CD4-positive, alpha-beta T cell treated with Interleukin-15 for 4 hours (primary cell): Measurements from ENCODE around the gene ZBTB1.
A peak's percentile ranks its signal among the peaks of the same experiment; 100 is the strongest.
"Not testable (repeated sequence)": the region's sequence is repeated elsewhere in the genome, so short reads cannot be mapped to it uniquely, and the experiment has no call there.

Source experiments
- DNase-seq: peaks from one replicate; pipeline ENCODE4 v3.0.0-alpha.2; 2020; ENCODE audit warnings: low spot score

ZBTB1 gene

DNA sequence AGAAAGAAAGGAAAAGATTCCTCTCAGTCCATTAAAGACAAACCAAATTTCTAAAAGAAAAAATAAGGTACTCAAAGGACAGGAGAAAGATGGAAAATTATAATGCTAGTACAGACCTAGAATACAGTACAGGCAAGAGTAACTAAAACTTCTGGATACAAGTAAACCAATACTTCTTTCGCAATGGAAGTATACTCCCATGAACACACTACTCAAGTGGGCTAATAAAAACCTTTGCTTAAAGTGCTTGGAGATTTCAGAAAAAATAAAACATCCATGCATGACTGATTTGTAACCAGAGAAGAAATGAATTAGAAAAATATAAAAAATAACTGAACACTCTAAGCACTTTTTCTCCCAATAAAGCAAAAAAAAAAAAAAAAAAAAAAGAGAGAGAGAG lies 4.5 kb upstream of the ZBTB1 start:
- DNase-seq: no peak

- peak; percentile 43 for DNase-seq
Measured at GRCh38 chr14:64501411-64502171, 3.0 kb upstream of the ZBTB1 start.

- no peak for DNase-seq
Measured at GRCh38 chr14:64502456-64502855, 2.1 kb upstream of the ZBTB1 start.

DNA sequence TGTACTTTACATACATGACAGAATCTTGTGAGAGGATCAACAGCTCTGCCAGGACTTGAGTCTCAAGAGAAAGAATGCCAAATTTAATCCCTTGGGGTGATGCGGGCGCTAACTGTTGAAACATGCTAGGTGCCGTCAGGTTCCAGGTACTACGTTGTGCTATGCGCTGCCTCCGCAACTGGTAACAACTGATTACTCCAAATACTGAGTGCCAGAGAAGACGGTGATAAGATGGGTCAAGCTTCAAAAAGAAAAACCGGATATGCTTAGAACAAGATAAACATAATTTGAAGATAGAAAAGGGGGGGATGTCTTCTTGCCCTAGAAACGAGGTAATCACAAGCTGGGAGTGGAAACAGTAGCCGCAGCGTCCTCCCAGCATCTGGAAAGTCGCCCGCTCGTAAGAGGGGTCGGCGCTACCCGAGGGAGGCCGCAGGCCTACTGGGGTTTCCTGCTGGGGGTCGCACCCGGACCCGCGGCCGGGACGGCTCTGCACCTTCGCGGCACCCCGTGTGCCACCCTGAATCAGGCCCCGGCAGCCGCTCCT lies 1.6 kb upstream of the ZBTB1 start:
- peak; percentile 34 for DNase-seq

DNA sequence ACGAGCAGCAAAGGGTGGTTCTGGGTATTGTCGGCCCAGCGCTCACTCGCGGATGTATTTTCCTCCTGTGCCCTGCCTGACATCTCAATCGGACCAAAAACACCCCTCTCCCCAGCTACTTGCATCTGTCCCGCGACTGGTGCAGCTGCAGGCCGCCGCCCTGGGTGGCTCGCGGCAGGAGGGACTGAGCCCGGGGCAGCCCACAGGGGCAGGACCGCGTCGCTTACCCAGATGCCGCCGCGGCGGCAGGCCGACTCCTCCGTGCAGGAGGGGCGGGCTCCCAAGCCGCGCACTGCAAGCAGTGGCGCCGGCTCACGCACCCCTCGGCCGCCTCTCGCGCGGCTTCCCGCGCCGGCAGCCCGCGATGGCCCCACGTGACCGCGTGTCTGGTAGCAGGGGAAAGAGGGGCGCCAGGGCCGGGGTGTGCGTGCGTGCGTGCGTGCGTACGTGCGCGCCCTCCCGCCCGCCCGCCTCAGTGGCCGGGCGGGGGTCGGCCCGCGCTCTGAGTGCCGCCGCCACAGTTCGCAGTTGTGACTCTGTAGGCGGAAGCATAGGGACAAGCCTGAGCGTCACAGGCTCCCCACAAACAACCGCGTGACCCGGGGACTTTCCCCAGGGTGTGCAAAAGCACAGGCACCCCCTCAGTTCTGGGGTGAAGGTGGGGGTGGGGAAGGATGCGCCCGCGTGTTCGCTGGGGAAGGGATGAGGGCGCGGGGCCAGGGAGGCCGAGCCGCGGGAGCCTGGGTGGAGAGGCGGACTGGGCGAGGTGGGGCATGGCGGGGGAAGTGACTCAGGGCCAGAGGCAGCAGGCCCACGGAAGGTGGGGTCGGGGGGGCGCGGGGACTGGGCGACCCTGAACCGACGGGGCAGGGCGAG lies 898 bp upstream of the ZBTB1 start, which contains the start of gene ZBTB25:
TSS of gene ZBTB25 (minus strand) at position 405 of the 876 bp plus-strand sequence. CDS start 13,305 bp downstream, outside the sequence.
- DNase-seq: peak; percentile 96

GRCh38 chr14:64504897-64505794 lies 576 bp downstream of the ZBTB1 start:
- DNase-seq: peak; percentile 86

DNA sequence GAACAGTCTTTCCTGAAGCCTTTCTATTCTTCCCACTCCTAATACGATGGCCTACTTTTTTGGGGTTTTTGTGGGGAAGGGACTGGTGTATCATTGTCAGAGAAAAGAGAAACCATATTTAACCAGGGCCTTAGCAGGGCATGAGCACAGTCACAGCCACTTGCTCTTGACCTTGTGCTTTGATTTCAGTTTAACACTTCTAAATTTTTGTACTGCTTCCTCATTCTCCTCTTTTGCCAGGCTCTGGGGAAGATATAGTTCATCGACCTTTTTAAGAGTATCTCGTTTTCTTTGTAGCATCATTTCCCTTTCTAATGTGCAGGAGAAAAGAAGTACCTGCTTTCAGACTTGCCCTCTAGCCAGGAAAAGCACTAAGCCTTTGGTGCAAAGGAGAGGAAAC lies 2.2 kb downstream of the ZBTB1 start:
- DNase-seq: no peak

GRCh38 chr14:64507376-64508156 lies 3.0 kb downstream of the ZBTB1 start:
- DNase-seq: peak; percentile 50

DNA sequence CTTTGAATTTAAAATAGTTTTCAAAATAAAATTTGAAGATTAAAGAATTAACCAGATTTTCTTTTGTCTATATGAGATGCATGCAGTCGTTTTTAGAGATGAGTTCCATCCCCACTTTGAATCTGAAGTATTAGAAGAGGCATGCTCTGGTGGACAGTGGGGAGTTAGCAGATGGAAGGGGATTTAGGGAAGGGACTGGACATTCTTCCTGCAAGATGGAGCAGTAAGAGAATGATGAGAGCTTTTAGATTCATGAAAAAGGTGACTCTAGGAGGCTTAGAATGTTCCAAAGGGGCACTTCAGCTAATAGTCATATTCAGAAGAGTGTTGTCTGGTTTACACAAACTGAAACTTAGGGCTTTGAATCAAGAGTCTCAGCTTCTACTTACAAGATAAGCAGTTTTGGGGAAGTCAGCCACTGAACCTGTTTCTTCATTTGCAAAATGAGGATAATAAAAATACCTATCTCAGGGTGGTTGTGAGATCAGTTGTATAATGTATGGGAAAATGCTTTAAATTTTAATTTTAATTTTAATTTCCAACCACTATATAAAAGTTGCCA lies 3.7 kb downstream of the ZBTB1 start:
- DNase-seq: no peak

DNA sequence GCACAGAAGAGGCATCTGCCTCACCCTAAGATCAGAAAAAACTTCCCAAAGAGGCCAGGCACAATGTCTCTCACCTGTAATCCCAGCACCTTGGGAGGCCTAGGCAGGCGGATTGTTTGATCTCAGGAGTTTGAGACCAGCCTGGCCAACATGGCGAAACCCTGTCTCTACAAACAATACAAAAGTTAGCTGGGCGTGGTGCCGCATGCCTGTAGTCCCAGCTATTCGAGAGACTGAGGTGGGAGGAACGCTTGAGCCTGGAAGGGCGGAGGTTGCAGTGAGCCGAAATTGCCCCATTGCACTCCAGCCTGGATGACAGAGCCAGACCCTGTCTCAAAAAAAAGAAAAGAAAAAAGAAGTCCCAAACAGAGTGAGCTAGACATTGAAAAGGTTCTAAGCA lies 4.5 kb downstream of the ZBTB1 start:
- DNase-seq: no peak

- DNase-seq: peak; percentile 74
Measured at GRCh38 chr14:64510825-64511671, 6.5 kb downstream of the ZBTB1 start.

GRCh38 chr14:64513271-64513670 lies 8.7 kb downstream of the ZBTB1 start:
- DNase-seq: no peak

- DNase-seq: no peak
Measured at GRCh38 chr14:64515053-64515452, 10.5 kb downstream of the ZBTB1 start.

DNA sequence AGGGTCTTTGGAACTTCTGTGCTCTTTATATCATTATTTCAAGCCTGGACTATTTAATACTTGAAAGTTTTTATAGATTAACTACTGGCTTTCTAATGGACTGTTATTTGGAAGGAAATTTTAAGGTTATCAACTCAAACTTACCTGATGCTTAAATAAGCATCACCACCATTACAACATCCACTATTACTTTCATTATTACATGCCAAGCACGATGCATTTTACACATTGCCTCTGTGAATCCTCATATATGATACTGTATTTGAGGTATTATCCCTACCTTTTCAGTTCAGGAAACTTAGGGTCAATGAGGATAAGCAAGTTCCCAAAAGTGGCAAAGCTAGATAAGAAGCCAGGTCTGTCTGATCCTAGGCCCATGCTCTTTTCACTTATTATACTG lies 12.4 kb downstream of the ZBTB1 start:
- no peak for DNase-seq

GRCh38 chr14:64517667-64518066 lies 13.1 kb downstream of the ZBTB1 start:
- DNase-seq: not testable (repeated sequence)

DNA sequence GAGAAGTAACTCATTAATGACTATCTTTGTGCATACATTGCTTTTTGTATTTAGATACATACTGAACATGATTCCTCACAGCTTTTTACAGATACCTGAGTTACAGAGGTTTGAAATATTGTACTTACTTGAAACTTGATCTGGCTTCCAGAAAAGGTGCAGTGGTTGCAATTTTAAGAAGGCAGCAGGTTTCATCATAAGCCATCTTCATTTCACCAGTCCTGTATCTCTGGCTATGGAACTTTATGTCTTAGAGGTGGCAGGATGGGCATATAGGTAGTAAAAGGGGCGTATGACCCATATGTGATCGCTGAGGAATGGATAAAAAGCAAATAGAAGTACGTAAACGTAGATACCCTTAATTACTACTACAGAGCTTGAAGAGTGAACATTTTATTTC lies 13.7 kb downstream of the ZBTB1 start:
- no peak for DNase-seq

GRCh38 chr14:64520699-64521098 lies 16.1 kb downstream of the ZBTB1 start:
- no peak for DNase-seq

- DNase-seq: no peak
Measured at GRCh38 chr14:64522591-64523355, 18.2 kb downstream of the ZBTB1 start.

DNA sequence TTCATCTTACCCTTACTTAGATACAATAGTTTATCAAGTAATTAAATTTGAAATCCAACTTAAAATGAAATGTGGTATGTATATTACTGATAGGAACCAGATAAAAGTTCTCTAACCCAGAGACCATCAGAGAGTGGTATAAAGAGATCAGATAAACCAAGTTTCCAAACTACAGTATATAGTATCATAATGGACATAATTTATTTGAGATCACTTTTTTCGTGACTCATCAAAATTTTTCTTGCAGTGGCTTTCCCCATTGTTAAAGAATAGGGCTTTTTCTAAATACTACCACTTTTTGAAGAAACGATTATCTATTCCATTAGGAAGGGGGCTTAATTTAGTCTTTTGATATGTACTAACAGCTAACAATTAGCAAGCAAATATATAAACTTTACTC lies 20.8 kb downstream of the ZBTB1 start:
- DNase-seq: no peak
